Gastrocnemius medialis (tissue), 4 donors: ENCODE measurements around the gene RFTN1.

Experiments used
- POLR2A ChIP-seq, 2 donors: fragments of 450-650 bp; IDR thresholded peaks; one replicate each; pipeline ENCODE4 v1.6.1; 2017; ENCODE audit warnings: antibody characterized with exemption in 2 of 2, mild to moderate bottlenecking in 2 of 2, moderate library complexity in 2 of 2
- TF ChIP-seq, protein P1 (sequence below), 5 experiments: fragments of 450-650 bp in 3 of 5; fragments of 200-600 bp in 2 of 5; sonication (generic) in 2 of 5; IDR thresholded peaks in 4 of 5; conservative IDR thresholded peaks in 1 of 5; 1 replicate in 4 of 5; 2 replicates in 1 of 5; pipeline ENCODE4 v1.5.1; 2016 to 2019; ENCODE audit warnings: antibody characterized with exemption in 5 of 5, mild to moderate bottlenecking in 3 of 5, moderate library complexity in 3 of 5

DNA sequence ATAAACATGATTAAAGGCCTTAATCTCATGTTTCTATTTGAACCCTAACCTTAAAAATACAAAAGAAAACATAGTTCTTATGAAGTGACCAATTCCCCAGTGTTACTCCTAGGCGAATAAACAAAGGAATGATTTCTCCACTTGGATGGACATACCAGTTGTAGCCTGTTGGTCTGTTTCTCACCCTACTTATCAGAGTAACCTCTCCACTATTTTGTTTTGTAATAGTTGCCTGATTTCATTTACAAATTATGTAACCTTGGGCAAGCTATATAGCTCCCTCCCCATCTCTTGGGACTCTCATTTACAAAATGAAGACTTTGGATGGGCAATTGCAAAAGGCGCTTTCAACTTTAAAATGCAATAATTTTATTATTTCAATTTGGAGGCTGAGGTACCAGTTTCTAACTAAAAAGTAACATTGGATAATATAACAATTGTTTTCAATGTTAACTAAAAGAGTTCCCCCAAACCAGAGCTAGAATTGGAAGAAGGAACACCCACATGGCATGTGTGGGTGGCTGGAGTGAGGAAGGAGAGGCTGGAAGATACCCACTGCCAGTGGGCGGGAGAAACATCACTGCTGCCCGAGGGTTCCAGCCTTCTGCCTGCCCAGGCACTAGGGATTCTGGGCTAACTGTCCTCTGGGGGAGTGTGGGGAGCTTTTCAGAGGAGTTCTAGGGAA lies 74.2 kb downstream of the RFTN1 start:
- TF ChIP-seq POLR2A (IDR thresholded peaks at IDR 0.05), result no peak
- TF ChIP-seq, protein P1, sequence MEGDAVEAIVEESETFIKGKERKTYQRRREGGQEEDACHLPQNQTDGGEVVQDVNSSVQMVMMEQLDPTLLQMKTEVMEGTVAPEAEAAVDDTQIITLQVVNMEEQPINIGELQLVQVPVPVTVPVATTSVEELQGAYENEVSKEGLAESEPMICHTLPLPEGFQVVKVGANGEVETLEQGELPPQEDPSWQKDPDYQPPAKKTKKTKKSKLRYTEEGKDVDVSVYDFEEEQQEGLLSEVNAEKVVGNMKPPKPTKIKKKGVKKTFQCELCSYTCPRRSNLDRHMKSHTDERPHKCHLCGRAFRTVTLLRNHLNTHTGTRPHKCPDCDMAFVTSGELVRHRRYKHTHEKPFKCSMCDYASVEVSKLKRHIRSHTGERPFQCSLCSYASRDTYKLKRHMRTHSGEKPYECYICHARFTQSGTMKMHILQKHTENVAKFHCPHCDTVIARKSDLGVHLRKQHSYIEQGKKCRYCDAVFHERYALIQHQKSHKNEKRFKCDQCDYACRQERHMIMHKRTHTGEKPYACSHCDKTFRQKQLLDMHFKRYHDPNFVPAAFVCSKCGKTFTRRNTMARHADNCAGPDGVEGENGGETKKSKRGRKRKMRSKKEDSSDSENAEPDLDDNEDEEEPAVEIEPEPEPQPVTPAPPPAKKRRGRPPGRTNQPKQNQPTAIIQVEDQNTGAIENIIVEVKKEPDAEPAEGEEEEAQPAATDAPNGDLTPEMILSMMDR (IDR thresholded peaks at IDR 0.05 in 4 of 5, conservative IDR thresholded peaks at IDR 0.05 in 1 of 5), result no peak
